CD4-positive, alpha-beta T cell treated with Interleukin-15 for 4 hours (primary cell): ENCODE measurements around the gene GABRR2.

Source experiments
- DNase-seq: peaks from one replicate; pipeline ENCODE4 v3.0.0-alpha.2; 2020; ENCODE audit warnings: low spot score

The GABRR2 gene

DNA sequence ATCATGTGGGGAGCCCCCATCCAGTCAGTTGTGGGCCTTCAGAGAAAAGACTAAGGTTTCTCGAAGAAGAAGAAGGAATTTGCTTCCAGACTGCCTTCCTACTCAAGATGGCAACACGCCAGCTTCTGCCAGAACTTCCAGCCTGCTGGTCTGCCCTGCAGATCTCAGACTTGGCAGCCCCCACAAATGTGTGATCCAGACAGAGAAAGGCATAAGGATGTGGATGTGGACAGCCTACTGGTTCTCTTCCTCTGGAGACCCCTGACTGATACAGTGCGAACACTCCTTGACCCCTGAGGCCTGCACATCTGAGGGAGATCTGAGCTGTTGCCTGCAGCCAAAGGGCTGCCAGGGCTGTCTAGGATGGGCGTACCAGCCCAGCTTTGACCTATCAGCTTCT lies 106.5 kb downstream of the GABRR2 start:
- no peak for DNase-seq
